Smooth muscle cell (in vitro differentiated cells): ENCODE data around the gene GTF2H1. TPM values are rescaled to one million over a fixed set of nuclear protein-coding genes. Genes with fewer than 3 reads are reported as not detected.

Experiments used
- DNase-seq: peaks from one replicate; lab custom pipeline; 2025; ENCODE audit not compliant: unreplicated experiment; lab: John Stamatoyannopoulos, UW
- H2AFZ ChIP-seq: fragments of 200-600 bp; sonication (generic); 2 replicates; pipeline ENCODE4 v1.6.0; 2016; ENCODE audit warnings: antibody characterized with exemption, low read depth, mild to moderate bottlenecking
- H3F3A ChIP-seq: fragments of 200-600 bp; sonication (generic); 2 replicates; pipeline ENCODE4 v1.6.0; 2017; ENCODE audit warnings: antibody characterized with exemption, low read depth
- H3K27ac ChIP-seq: fragments of 200-600 bp; sonication (generic); 2 replicates; pipeline ENCODE4 v1.5.1; 2016; ENCODE audit warnings: low read depth, mild to moderate bottlenecking
- H3K27me3 ChIP-seq: fragments of 200-600 bp; sonication (generic); 2 replicates; pipeline ENCODE4 v1.6.1; 2016; ENCODE audit warnings: low read depth, mild to moderate bottlenecking
- H3K36me3 ChIP-seq: fragments of 200-600 bp; sonication (generic); 2 replicates; pipeline ENCODE4 v1.5.1; 2016; ENCODE audit warnings: low read depth
- H3K4me1 ChIP-seq: fragments of 200-600 bp; sonication (generic); 2 replicates; pipeline ENCODE4 v1.5.1; 2016; ENCODE audit warnings: low read depth
- H3K4me2 ChIP-seq: fragments of 200-600 bp; sonication (generic); 2 replicates; pipeline ENCODE4 v1.6.0; 2016; ENCODE audit warnings: mild to moderate bottlenecking
- H3K4me3 ChIP-seq: fragments of 200-600 bp; sonication (generic); 2 replicates; pipeline ENCODE4 v1.5.1; 2016; ENCODE audit warnings: mild to moderate bottlenecking
- H3K79me2 ChIP-seq: fragments of 200-600 bp; sonication (generic); 2 replicates; pipeline ENCODE4 v1.6.0; 2016; ENCODE audit warnings: low read depth, mild to moderate bottlenecking
- H3K9ac ChIP-seq: fragments of 200-600 bp; sonication (generic); 2 replicates; pipeline ENCODE4 v1.6.0; 2016; ENCODE audit warnings: low read depth
- H3K9me3 ChIP-seq: fragments of 200-600 bp; sonication (generic); replicated peaks from 2 replicates; pipeline ENCODE4 v1.5.1; 2016; ENCODE audit warnings: low read depth
- H4K20me1 ChIP-seq: fragments of 200-600 bp; sonication (generic); 2 replicates; pipeline ENCODE4 v1.6.0; 2016; ENCODE audit warnings: low read depth
- WGBS: methylation state at CpG from one replicate; pipeline ENCODE4 v1.1.7; 2016; ENCODE audit warnings: low lambda C conversion rate; 5-methylcytosine and 5-hydroxymethylcytosine counted together
- polyA plus RNA-seq: library from polyadenylated mRNA; unstranded; fragments of >200 nt; fragmentation: Nextera tagmentation; extraction: Ambion mirVana; gene quantifications from 2 replicates; pipeline ENCODE4 v1.2.1, GENCODE V29; 2016
- total RNA-seq: library from RNA; depleted of rRNA; stranded (reverse); fragments of >200 nt; gene quantifications from 2 replicates; pipeline ENCODE4 v1.2.3, GENCODE V29; 2014
- TF ChIP-seq, protein P1 (sequence below): fragments of 200-600 bp; sonication (generic); IDR thresholded peaks from 2 replicates; pipeline ENCODE4 v1.5.1; 2017; ENCODE audit warnings: borderline replicate concordance, mild to moderate bottlenecking, antibody characterized with exemption; ENCODE audit not compliant: insufficient read depth, poor library complexity, severe bottlenecking

Gene GTF2H1
- total and polyA plus RNA-seq, 2 experiments from 2014 or later, result 22.0 to 47.2 TPM

- TF ChIP-seq, protein P1, sequence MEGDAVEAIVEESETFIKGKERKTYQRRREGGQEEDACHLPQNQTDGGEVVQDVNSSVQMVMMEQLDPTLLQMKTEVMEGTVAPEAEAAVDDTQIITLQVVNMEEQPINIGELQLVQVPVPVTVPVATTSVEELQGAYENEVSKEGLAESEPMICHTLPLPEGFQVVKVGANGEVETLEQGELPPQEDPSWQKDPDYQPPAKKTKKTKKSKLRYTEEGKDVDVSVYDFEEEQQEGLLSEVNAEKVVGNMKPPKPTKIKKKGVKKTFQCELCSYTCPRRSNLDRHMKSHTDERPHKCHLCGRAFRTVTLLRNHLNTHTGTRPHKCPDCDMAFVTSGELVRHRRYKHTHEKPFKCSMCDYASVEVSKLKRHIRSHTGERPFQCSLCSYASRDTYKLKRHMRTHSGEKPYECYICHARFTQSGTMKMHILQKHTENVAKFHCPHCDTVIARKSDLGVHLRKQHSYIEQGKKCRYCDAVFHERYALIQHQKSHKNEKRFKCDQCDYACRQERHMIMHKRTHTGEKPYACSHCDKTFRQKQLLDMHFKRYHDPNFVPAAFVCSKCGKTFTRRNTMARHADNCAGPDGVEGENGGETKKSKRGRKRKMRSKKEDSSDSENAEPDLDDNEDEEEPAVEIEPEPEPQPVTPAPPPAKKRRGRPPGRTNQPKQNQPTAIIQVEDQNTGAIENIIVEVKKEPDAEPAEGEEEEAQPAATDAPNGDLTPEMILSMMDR, result no peak
- no peak for DNase-seq
- Histone ChIP-seq H4K20me1 (no peaks in the 10 kb centered on the region), H3K4me3 (no peak overlapping the region), H3K4me2 (no peak overlapping the region), H3K36me3 (peaks cover under 1% of the 10 kb centered on the region), H3K9me3 (no peaks in the 10 kb centered on the region), H2AFZ (no peak overlapping the region), H3K4me1 (no peaks in the 10 kb centered on the region), H3K79me2 (no peaks in the 10 kb centered on the region), H3K9ac (no peak overlapping the region), H3K27me3 (no peaks in the 10 kb centered on the region), H3F3A (peaks cover 3% of the 10 kb centered on the region), H3K27ac (no peak overlapping the region)
- 93% methylated on average over 2 of the region's 2 CpGs for WGBS
Measured at GRCh38 chr11:18372201-18372600, 49.8 kb downstream of the GTF2H1 start.

DNA sequence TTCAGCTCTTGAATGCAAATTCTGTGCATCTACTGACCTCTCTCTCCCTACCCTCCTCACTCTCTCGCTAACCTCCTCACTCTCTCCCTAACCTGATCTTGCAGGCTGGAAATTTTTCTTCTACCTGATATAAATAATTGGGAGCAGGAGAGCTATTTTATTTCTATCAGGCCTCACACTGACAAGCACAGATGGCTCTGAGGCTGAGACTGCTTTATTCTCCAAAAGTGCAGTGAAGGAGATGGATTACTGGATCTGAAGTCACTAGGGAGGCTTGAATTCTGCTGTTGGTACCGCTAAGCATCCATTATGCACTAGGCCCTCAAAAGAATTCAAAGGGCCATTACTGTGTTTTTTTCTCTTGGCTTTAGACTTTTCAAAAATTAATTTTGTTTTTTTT lies 52.6 kb downstream of the GTF2H1 start:
- Histone ChIP-seq H3K9me3 (no peaks in the 10 kb centered on the region), H3K27ac (no peak overlapping the region), H3F3A (no peaks in the 10 kb centered on the region), H3K4me2 (no peak overlapping the region), H3K4me1 (no peaks in the 10 kb centered on the region), H4K20me1 (no peaks in the 10 kb centered on the region), H3K4me3 (no peak overlapping the region), H2AFZ (no peak overlapping the region), H3K79me2 (no peaks in the 10 kb centered on the region), H3K36me3 (no peaks in the 10 kb centered on the region), H3K27me3 (no peaks in the 10 kb centered on the region), H3K9ac (no peak overlapping the region)
- TF ChIP-seq, protein P1, result no peak
- 98% methylated on average over 2 of the region's 2 CpGs for WGBS
- DNase-seq, result no peak

DNA sequence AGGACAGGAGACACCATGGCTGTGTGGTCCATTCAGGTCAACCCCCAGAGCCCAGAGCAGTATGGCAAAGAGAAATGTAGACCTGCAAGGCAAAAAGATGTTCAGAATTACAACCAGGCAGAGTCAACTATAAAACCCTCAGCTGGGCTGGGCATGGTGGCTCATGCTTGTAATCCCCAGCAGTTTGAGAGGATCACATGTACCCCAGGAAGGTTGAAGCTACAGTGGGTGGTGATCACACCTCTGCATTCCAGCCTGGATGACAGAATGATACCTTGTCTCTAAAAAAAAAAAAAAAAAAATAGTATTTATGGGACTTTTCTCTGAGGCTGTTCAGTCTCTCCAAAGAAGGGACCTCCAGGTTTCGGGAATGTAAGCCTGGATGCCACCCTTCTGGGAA lies 53.6 kb downstream of the GTF2H1 start:
- Histone ChIP-seq H3F3A (no peaks in the 10 kb centered on the region), H3K27ac (no peak overlapping the region), H3K4me3 (no peak overlapping the region), H4K20me1 (no peaks in the 10 kb centered on the region), H3K4me1 (no peaks in the 10 kb centered on the region), H3K9me3 (no peaks in the 10 kb centered on the region), H3K79me2 (no peaks in the 10 kb centered on the region), H3K9ac (no peak overlapping the region), H3K36me3 (no peaks in the 10 kb centered on the region), H2AFZ (no peak overlapping the region), H3K4me2 (no peak overlapping the region), H3K27me3 (no peaks in the 10 kb centered on the region)
- 87% methylated on average over 1 of the region's 1 CpG for WGBS
- TF ChIP-seq, protein P1, result no peak
- no peak for DNase-seq

GRCh38 chr11:18379201-18379600 lies 56.8 kb downstream of the GTF2H1 start:
- Histone ChIP-seq H3K4me1 (peaks cover 4% of the 10 kb centered on the region), H2AFZ (no peak overlapping the region), H3K9me3 (no peaks in the 10 kb centered on the region), H3K4me3 (no peak overlapping the region), H3K27ac (no peak overlapping the region), H4K20me1 (no peaks in the 10 kb centered on the region), H3K36me3 (no peaks in the 10 kb centered on the region), H3K4me2 (no peak overlapping the region), H3K27me3 (no peaks in the 10 kb centered on the region), H3K79me2 (no peaks in the 10 kb centered on the region), H3K9ac (no peak overlapping the region), H3F3A (peaks cover 6% of the 10 kb centered on the region)
- no peak for DNase-seq
- TF ChIP-seq, protein P1, result no peak
- 89% methylated on average over 2 of the region's 2 CpGs for WGBS
